GM21528 (cell line): ENCODE results near the gene NHEJ1.

ENCODE experiments used
- ATAC-seq: cut with Tn5 transposase; IDR thresholded peaks from one replicate; pipeline ENCODE4 v1.9.1; 2021; ENCODE audit warnings: mild to moderate bottlenecking, moderate library complexity; ENCODE audit not compliant: unreplicated experiment, low FRiP score

The NHEJ1 gene

DNA sequence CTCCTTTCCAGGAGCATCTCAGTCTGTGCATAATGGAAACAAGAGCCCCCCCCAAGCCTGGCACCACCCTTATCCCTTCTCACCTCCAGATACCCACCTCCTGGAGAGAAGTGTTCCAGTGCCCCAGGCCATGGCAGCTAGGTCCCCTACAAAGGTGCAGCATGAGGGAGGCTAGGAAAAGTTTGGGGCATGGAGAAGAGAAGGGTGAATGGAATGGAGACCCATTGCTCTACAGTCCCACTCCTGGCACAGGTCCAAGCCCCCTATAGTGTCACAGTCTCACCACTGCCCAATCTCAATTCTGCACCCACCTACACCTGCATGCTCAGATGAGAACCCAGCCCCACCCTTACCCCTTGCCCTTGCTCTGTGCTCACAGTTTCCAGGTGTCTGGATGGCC, 8.3 kb upstream of the NHEJ1 start:
- no peak for ATAC-seq

DNA sequence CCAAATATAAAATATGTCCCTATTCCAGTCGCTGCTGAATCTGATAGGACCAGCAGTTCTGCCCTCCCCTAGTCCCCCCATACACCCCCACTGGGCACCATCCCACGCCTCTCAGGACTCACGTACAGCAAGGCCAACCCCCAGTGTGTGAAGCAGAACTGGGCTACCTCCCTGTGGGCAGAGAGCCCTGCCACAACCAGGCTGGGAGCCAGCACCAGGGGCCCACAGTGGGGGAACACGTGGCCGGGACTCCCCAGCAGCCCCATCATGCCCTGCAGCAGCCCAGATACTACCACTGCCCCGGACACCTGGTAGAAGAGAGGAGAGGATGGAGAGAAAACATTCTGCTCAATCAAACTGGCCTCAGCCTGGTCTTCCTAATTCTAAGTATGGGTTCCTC, 7.9 kb upstream of the NHEJ1 start:
- ATAC-seq: no peak

DNA sequence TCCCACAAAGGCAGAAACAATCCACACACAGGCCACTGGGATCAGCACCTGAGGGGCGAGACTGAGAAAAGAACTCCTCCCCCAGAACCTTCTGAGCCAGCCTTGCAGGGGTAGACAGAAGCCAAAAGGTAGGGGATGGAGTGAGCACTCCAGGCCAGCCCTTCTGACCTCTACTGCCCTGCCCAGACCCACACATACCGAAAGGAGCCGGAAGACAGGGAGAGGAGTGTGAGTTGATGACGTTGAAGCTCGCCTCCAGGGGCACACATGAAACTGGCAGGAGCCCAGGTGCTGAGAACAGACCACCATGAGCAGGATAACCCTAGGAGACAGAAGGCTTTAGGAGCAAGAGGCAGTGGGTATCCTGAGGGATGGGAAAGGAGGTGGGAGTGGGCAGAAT, 7.4 kb upstream of the NHEJ1 start:
- no peak for ATAC-seq

DNA sequence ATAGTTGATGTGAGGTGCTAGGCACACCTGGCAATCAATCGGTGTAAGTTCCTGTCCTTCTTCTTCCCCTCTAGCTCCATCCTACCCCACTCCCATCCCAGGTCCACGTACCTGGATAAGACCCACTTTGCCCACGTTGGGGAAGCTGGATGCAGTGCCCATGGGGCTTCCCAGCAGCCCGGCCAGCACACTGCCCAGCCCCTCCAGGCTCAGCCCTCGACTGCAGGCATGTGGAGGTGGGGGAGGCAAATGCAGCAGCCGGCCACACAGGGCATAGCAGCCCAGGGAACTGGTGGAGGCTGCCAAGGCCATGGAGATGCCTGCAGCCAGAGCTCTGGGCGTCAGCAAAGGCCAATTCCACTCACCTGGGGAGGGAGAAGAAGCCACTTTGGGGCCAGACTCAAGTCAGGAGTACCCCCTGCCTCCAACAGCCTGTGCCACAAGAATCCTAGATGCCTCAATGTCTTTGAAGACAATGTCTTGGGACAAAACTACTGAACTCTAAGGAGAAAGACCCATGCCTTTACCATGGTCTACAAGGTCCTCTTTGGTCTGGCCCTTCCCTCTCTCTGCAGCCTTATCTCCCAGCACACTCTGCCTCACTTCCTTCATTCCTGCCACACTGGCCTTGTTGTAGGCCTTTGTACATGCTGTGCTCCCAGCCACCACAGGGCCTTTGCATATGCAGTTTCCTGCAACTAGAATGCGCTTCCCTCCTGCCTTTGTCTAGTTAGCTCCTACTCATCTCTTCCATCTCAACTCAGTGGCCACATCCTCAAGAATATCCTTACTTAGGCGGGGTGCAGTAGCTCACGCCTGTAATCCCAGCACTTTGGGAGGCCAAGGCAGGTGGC, 4.7 kb upstream of the NHEJ1 start:
- no peak for ATAC-seq

DNA sequence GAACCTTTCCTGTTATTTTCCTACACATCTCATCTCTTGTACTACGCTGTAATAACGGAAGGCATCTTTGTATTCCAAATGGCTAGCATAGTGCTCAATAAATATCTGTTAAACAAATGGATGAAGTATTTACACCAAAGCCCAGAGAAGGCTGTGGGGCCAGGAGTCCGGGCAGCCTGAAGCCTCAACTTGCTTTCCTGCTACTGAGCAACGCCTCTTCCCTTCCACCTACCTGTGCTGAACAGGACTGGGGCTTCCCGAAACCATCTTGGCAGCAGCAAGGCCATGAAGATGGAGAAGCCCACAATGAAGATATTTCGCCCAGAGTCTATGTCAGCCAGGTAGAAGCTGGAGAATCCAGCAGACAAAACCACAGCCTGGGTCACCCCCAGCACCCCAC, 2.5 kb upstream of the NHEJ1 start:
- ATAC-seq: no peak

DNA sequence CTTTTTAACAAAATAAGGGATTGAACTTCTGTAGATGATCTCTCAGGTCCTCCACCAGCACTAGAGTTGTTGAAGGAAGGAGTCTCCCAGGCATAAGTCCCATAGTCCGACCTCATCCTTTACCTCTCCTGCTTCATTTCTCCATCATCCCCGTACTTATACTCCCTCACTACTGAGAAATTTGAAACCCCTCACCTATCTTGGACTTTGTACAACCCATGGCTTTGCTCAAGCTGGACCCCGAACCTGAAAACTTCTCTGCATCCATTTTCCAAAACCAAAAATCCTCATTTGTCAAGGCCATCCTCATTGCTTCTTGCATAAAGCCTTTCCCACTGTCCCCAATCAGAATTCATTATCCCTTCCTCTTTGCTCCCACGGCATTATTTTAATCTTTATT, 482 bp upstream of the NHEJ1 start:
- ATAC-seq: no peak

DNA sequence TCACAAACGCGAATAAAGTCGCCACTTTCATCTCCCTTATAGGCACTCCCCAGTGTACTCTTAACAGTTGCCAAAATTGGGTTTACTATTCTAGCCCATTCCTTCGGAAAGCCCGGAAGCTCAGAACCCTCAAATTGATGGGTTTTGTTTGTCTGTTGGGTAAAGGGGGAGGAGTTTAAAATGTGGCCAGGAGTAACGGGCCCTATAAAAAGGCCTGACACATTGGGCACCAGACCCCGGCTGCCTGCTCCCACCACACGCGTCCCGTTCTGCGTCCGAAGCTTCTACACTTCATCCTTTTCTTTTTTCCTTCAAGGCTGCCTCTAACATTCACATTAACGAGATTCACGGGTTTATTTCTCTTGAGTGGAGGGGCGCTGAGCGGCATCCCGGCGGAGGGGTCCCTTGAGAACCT, 837 bp downstream of the NHEJ1 start:
- ATAC-seq: peak; percentile 7

DNA sequence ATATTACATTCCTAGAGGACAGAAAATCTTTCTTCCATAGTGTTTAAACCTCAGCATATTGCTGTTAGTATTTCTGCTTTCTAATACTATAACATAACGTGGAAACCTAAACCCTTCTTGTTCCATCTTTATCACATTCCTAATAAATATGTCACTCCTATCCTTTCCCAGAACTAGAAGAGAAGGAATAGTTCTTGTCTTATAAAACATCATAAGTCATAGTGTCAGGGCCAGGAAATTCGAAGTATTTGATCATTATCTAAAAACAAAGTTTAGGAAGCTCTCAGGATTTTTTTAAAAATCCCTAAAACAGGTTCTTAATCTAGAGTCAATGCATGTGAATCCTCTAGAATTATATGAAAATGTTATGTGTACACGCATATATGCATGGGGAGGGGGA, 2.0 kb downstream of the NHEJ1 start:
- no peak for ATAC-seq

DNA sequence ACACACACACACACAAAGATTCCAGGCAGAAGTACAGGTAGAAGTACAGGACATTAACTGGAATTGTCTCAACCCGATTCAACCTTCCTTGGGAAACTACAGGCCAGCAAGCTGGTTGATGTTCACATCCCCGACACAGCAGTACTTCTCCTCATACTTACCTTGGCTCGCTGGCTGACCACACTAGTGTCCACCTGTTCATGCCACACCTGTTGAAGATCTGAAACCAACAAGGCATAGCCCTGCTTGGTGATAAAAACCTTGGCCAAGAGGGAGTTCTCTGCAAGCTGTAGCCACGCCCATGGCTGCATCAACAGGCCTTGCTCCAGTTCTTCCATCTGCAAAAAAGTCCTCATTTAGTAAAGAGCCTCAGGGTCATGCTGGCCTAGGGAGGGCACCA, 2.6 kb downstream of the NHEJ1 start:
- ATAC-seq: no peak

DNA sequence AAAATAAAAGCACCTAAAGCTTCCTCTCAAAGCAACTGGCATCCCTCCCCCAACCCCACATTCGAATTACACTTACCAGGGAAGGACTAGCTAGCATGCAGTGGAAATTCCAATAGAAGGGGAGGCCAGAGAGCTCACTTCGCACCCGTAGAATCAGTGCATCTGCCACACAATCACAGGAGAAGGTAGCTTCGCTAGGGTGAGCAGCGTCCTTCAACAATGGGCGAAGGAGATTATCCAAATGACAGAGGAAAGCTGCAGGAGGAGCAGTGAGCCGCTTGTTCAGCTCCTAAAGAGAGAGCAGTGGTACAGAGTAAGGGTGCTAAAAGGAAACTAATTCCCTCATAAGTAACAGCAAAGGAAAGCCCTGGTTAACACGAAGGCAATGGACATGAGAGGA, 3.2 kb downstream of the NHEJ1 start:
- no peak for ATAC-seq

DNA sequence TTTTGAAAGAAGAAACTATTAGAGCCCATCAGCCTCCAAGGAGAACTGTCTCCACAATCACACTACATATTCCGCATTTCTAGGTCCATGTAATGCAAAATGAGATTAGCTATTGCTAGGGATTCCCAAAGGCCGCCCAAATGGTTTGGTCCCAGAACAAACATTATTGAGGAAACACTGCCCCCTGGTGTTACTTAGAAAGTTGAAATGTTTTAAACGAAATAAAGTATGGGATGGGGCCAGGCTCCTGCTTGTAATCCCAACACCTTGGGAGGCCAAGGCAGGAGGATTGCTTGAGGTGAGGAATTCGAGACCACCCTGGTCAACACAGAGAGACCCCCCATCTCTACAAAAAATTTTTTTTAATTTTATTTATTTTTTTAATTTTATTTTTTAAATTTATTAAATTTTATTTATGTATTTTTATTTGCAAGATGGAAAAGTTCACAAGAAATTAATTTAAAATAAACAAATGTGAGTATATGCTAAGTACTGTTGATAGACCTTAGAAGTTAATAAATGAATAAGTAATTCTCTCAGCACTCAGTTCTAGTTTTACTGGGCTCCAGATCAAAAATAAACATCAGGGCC, 5.5 kb downstream of the NHEJ1 start:
- no peak for ATAC-seq

DNA sequence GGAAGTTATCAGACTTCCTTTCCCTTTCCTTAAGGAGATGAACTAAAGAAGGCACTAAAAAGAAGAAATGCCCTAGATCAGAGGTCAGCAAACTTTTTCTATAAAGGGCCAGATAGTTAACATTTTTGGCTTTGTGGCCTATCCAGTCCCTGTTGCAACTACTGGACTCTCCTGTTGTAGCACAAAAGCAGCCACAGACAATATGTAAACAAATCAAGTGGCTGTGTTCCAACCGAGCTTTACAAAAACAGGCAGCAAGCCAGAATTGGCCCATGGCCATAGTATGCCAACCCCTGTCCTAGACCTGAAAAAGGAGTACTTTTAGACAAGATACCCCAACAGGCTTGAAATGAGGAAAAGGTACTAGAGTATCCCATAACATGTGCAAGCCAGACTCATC, 10.9 kb downstream of the NHEJ1 start:
- ATAC-seq: no peak

DNA sequence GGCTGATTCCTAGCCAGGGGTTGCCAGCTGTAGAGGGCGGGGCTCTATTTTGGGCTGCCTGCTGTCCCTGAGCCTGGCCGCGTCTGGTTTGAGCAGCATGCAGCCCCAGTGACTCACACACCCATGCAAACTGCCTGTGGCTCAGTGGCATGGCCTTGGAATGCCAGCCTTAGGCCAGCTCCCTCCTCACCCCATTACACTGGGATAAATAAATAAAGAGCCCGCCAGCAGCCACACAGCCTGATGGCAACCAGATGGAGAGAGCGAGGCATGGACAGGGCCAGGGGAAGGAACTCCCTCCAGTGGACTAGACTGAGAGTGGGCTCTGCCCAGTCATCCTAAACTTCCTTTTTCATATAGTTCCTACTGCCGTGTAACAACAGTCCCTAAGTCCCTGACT, 18.3 kb downstream of the NHEJ1 start:
- ATAC-seq: no peak

DNA sequence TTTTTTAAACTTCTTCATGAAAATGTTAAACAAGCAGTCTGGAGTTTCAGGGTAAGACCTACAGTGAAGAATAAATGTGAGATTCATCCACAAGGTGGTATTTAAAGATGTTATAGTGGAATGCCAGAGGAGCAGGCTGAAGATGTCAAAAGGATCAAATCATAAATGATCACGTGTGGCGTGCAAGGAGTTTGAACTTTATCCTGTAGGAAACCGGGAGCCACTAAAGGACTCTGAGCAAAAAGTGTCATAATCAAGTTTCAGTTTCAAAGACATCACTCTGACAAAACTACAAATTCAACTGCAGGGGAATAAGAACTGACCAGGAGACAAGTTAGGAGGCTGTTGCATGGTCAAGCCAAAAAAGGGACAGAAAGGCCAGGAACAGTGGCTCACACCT, 19.9 kb downstream of the NHEJ1 start:
- no peak for ATAC-seq

DNA sequence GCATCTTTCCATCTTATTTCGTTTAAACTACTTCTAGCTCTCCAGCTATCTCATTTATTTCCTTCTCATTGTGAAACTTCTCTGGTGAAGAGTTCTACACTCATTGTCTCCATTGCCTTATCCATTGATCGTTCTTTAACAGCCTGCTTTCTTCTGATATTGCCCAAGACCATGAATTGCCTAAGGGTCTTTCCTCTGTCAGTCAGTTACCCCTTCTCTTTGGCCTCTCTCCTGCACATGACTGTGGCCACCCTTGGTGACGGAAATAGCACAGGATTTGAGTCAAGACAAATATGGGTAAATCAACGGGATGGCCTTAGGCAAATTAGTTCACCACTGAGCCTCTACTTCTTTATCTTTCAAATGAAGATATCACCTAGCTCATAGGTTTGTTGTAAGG, 26.6 kb downstream of the NHEJ1 start:
- ATAC-seq: no peak

DNA sequence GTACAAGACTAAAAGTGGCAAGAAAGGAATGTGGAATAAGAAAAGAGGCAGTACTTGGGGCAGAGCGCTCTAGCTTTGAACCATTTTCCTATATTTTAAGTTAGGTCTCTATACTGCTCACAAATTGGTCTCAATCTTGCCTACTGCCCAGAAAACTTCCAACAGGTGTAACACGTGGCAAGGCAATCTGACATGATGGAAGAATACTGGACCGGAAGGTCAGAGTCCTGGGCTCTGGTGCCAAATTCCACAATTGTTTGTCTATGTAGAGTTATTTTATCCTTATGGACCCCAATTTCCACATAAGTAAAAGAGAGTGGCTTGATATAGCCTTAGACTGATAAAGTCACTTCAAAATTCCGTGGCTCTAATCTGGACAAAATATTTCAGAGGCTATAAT, 28.9 kb downstream of the NHEJ1 start:
- no peak for ATAC-seq

DNA sequence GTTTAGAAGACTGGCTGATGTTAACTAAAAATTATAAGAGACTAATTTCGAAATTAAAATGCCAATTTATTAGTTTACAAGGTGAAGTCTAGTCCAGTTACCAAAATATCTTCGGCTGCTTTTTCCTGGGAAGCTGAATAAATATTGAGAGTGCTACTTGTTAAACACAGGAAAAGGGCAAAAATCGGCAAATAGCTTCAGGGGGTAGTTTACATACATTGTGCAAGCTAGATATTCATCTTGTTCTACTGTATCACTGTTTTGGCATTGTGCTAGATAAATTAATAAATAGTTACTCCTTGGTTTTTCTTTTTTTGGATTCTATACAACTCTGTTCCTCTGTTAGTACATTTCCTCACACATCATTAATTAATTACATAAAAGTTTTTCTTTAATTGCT, 29.3 kb downstream of the NHEJ1 start:
- no peak for ATAC-seq

DNA sequence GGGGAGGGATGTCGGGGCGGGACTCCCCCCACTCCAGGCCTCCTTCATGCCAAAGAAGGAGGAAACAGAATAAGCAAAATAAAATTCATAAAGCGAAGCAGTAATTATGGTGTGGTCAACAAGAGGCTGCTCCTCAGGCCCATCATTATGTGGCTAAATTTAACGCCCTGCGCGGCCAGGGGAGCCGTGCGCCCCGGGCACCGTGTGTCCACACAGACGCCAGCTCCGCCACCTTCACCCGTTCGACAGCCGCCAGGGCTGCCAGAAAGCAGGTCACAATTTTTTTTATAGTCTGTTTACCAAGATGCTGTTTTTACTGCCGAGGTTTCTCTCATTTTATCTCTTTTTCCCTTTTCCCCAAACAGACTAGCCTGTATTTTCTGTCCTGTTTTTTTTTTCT, 31.0 kb downstream of the NHEJ1 start:
- ATAC-seq: no peak

DNA sequence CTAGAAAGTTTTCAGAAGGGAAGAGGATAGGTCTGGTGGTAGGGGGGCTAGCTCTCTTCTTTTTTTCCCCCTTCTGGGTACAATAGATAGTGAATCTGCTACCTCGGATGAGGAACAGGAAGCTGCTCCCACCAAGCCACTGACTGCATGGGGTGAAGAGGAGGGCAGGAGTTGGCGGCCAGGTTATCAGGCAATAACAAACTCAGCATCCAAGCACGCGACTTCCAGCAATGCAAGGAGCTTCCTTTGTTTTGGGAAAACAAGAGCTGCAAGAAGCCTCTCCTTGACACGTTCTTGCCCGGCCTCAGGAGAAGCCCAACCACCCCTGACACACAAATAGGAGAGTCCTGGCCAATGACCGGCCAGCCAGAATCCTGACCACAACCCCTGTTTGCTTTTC, 32.2 kb downstream of the NHEJ1 start:
- ATAC-seq: no peak

DNA sequence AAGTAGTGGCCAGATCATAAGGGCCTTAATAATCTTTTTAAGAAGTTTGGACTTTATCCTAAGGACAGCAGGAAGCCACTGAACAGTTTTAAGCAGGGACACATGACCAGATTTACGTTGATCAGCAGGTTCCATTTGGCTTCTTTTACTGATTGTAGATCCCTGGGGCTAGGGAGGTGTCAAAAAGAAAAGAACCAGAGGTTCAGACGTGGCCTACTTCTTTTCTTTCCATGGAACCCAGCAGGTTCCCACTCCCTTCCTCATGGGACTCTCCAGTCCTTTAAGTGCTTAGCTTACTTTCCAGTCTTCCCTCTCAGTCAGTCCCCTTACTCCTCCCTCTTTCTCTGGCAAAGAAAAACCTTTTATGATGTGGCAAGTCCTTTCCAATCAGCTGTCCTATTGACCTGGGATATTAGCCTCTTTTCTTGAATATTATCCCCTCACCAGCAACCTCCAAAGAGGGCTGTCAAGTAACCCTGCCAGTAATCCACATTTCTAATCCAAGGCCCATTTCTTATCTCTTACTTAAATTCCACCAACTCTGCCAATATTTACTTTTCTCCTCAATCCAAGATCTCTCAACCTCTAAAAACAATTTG, 33.5 kb downstream of the NHEJ1 start:
- no peak for ATAC-seq

DNA sequence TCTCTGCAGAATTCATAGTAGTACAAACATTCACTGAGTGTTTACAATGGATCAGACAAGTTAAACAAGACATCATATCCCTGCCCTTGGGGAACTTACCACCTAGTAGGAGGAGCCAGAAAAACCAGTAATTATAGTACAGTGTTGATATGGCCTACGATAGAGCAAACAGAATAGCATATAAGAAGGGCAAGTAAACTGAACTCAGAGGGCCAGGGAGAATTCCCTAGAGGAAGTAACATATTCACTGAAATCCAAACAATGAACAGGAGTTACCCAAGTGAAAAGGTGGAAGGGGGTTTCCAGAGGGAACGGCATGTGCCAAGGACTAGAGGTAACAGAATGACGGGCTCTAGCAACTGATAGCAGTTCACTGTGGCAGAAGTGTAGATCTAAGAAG, 34.1 kb downstream of the NHEJ1 start:
- ATAC-seq: no peak

DNA sequence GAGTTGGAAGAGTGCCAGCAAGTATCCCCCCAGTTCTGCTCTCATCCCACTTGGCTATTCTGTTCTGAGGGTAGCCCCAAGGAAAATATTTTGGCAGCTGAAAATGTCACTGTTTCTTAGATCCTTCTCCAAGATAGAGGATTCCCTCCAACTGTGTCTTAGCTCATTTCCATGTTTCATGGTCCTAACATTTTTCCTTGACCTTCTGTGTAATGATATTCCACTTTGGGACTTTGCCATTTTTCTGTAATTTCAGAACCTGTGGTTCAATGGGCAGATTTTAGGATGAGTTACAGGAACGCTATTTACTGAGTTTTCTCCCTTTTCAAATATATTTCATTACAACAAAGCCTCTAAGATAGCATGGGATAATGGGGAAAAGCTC, 34.7 kb downstream of the NHEJ1 start:
- ATAC-seq: no peak
